Suprapubic skin (tissue), 4 donors: ENCODE results near the gene TCP11L2. TPM values are rescaled to one million over a fixed set of nuclear protein-coding genes. Genes with fewer than 3 reads are reported as not detected.
"Not testable (repeated sequence)": the region's sequence is repeated elsewhere in the genome, so short reads cannot be mapped to it uniquely, and the experiment has no call there.

Experiments used
- DNase-seq, 2 donors: peaks; one replicate each; pipeline ENCODE4 v3.0.0-alpha.2; 2019; ENCODE audit warnings: low spot score in 2 of 2
- H3K27ac ChIP-seq: fragments of 200-600 bp; sonication (generic); one replicate; pipeline ENCODE4 v1.5.1; 2019
- H3K27me3 ChIP-seq: fragments of 200-600 bp; sonication (generic); one replicate; pipeline ENCODE4 v1.5.1; 2019
- H3K36me3 ChIP-seq: fragments of 200-600 bp; sonication (generic); one replicate; pipeline ENCODE4 v1.5.1; 2019
- H3K4me1 ChIP-seq: fragments of 200-600 bp; sonication (generic); one replicate; pipeline ENCODE4 v1.5.1; 2019
- H3K4me3 ChIP-seq: fragments of 200-600 bp; sonication (generic); one replicate; pipeline ENCODE4 v1.5.1; 2019; ENCODE audit warnings: mild to moderate bottlenecking
- H3K9me3 ChIP-seq: fragments of 200-600 bp; sonication (generic); one replicate; pipeline ENCODE4 v1.5.1; 2019
- CTCF ChIP-seq, 2 donors: fragments of 200-600 bp in 1 of 2; fragments of 450-650 bp in 1 of 2; sonication (generic) in 1 of 2; IDR thresholded peaks; one replicate each; pipeline ENCODE4 v1.5.1; 2016 to 2019; ENCODE audit warnings: antibody characterized with exemption in 2 of 2, mild to moderate bottlenecking in 1 of 2, moderate library complexity in 1 of 2
- EP300 ChIP-seq: sonication (generic); formaldehyde crosslinking; IDR thresholded peaks from one replicate; pipeline ENCODE4 v1.6.1; 2017; ENCODE audit warnings: antibody characterized with exemption
- POLR2A ChIP-seq, 2 donors: fragments of 450-650 bp; IDR thresholded peaks; one replicate each; pipeline ENCODE4 v1.6.1; 2017; ENCODE audit warnings: antibody characterized with exemption in 2 of 2, mild to moderate bottlenecking in 2 of 2, moderate library complexity in 2 of 2
- POLR2AphosphoS5 ChIP-seq, 3 donors: sonication (generic); formaldehyde crosslinking; IDR thresholded peaks; one replicate each; pipeline ENCODE4 v1.6.1; 2017; ENCODE audit warnings: antibody characterized with exemption in 3 of 3
- WGBS: methylation state at CpG from one replicate; pipeline ENCODE4 v1.1.5; 2018; 5-methylcytosine and 5-hydroxymethylcytosine counted together
- total RNA-seq, 4 donors: library from RNA; depleted of rRNA; stranded (reverse); fragments of >200 nt; gene quantifications; one replicate each; pipeline ENCODE4 v1.1.0, GENCODE V29; 2016

Gene TCP11L2
- total RNA-seq, 4 donors from 2014 or later = 38.1 to 70.6 (median 61.2) TPM

DNA sequence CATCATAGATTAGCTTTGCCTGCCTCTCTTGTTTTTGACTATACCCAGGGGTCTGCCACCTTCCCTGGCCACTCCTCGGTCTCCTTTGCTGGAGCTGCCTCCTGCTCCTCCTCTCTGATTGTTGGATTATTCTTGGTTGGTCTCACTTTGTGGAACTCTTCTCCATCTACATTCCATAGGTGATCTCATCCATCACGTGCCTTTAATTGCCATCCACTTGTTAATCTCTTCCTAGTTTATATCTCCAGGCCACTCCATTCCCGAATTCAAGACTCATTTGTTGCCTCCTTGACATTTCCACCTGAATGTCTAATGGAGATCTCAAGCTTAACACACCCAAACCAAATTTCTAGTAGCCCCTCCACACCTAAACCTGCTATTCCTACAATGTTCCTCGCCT is 60.4 kb downstream of the TCP11L2 start:
- Histone ChIP-seq H3K36me3 (peaks cover 15% of the 10 kb centered on the region), H3K27me3 (no peaks in the 10 kb centered on the region), H3K27ac (no peak overlapping the region), H3K4me1 (peaks cover 7% of the 10 kb centered on the region), H3K4me3 (no peak overlapping the region), H3K9me3 (no peaks in the 10 kb centered on the region)
- TF ChIP-seq EP300 (no peak), POLR2AphosphoS5 (IDR thresholded peaks at IDR 0.05) (no peak), POLR2A (IDR thresholded peaks at IDR 0.05) (no peak), CTCF (IDR thresholded peaks at IDR 0.05) (no peak)
- WGBS = 90% methylated on average over 4 of the region's 4 CpGs
- no peak for DNase-seq

DNA sequence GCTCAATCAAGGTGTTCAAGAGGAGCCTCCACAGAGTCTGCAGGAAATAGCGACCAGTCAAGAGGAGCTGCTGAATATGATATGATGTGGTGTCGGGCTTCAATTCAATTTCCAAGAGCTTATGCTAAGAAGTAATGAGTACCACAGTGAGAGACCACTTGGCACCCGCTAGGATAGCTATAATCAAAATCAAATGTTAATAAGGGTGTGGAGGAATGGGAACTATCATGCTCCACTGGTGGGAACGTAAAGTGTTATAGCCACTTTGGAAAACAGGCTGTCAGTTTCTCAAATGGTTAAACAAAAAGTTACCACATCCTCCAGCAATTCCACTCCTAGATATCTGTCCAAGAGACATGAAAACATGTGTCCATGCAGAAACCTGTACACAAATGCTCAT is 61.7 kb downstream of the TCP11L2 start:
- H3K36me3 ChIP-seq = peaks cover 19% of the 10 kb centered on the region
- no peak for TF ChIP-seq EP300
- no peak for TF ChIP-seq CTCF (IDR thresholded peaks at IDR 0.05)
- TF ChIP-seq POLR2A (IDR thresholded peaks at IDR 0.05) = no peak
- TF ChIP-seq POLR2AphosphoS5 (IDR thresholded peaks at IDR 0.05) = no peak
- DNase-seq = no peak

GRCh38 chr12:106369624-106370346 is 67.3 kb downstream of the TCP11L2 start:
- Histone ChIP-seq H3K4me1 (no peaks in the 10 kb centered on the region), H3K27me3 (no peaks in the 10 kb centered on the region), H3K27ac (no peak overlapping the region), H3K4me3 (no peak overlapping the region), H3K9me3 (no peaks in the 10 kb centered on the region), H3K36me3 (peaks cover 42% of the 10 kb centered on the region)
- 90% methylated on average over 6 of the region's 6 CpGs for WGBS
- DNase-seq = no peak
- no peak for TF ChIP-seq CTCF (IDR thresholded peaks at IDR 0.05)
- TF ChIP-seq EP300 = no peak

More for the DNA sequence above, 61.7 kb downstream of the TCP11L2 start:
- Histone ChIP-seq H3K4me1 (no peaks in the 10 kb centered on the region), H3K27ac (no peak overlapping the region), H3K4me3 (no peak overlapping the region), H3K9me3 (no peaks in the 10 kb centered on the region), H3K27me3 (no peaks in the 10 kb centered on the region)
- WGBS = 88% methylated on average over 4 of the region's 4 CpGs

DNA sequence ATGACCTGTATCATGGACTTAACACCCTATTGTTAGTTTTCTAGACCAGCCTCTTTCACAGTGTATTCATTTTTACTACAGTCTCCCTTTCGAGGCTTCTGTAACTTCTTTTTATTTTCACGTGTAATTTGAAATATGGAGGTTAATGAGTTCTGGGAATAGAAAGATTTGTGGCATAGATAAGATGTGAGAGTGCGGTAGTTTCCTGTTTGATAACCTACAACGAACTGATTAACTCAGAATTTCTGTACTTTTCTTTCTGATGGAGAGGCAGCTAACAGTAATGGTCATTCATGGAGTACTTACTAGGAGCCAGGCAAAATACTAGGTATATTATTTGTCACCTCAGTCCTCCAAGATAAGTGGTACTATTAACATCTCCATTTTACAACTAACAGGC is 76.3 kb downstream of the TCP11L2 start:
- Histone ChIP-seq H3K27me3 (no peaks in the 10 kb centered on the region), H3K9me3 (no peaks in the 10 kb centered on the region), H3K4me1 (no peaks in the 10 kb centered on the region), H3K27ac (no peak overlapping the region), H3K36me3 (peaks cover 58% of the 10 kb centered on the region), H3K4me3 (no peak overlapping the region)
- no peak for DNase-seq
- 81% methylated on average over 4 of the region's 4 CpGs for WGBS
- TF ChIP-seq POLR2A (IDR thresholded peaks at IDR 0.05) (no peak), POLR2AphosphoS5 (IDR thresholded peaks at IDR 0.05) (no peak), EP300 (no peak), CTCF (IDR thresholded peaks at IDR 0.05) (no peak)

DNA sequence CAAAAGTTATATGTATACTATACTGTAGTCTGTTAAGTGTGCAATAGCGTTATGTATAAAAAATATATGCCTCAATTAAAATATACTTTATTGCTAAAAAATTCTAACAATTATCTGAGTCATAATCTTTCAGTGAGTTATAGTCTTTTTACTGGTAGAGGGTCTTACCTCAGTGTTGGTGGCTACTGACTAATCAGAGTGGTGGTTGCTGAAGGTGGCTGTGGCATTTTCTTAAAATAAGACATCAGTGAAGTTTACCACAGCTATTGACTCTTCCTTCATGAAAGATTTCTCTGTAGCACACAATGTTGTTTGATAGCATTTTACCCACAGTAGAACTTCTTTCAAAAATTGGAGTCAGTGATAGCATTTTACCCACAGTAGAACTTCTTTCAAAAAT is 78.4 kb downstream of the TCP11L2 start:
- Histone ChIP-seq H3K36me3 (peaks cover 54% of the 10 kb centered on the region), H3K27ac (no peak overlapping the region), H3K9me3 (no peaks in the 10 kb centered on the region), H3K27me3 (no peaks in the 10 kb centered on the region), H3K4me3 (no peak overlapping the region), H3K4me1 (no peaks in the 10 kb centered on the region)
- no peak for DNase-seq
- WGBS = 96% methylated on average over 1 of the region's 1 CpG
- no peak for TF ChIP-seq POLR2A (IDR thresholded peaks at IDR 0.05)

GRCh38 chr12:106381866-106382265 is 79.3 kb downstream of the TCP11L2 start:
- not testable (repeated sequence) for H3K4me1 ChIP-seq, DNase-seq, H3K4me3 ChIP-seq, H3K9me3 ChIP-seq, H3K27ac ChIP-seq, H3K27me3 ChIP-seq
- H3K36me3 ChIP-seq = peaks cover 45% of the 10 kb centered on the region
- WGBS = 94% methylated on average over 4 of the region's 4 CpGs
